Measurements from ENCODE around the gene MOB1A. TPM values are rescaled to one million over a fixed set of nuclear protein-coding genes. Genes with fewer than 3 reads are reported as not detected.
A peak's percentile ranks its signal among the peaks of the same experiment; 100 is the strongest.
"Not testable (repeated sequence)": the region's sequence is repeated elsewhere in the genome, so short reads cannot be mapped to it uniquely, and the experiment has no call there.

The MOB1A gene
- polyA plus RNA-seq, 12 donors = 41.6 to 81.4 (median 57.0) TPM; not detected in 1

GRCh38 chr2:74149570-74150319 is 28.9 kb downstream of the MOB1A start:
- no peak for DNase-seq

- no peak for DNase-seq
Measured at GRCh38 chr2:74149247-74149525, 29.5 kb downstream of the MOB1A start.

GRCh38 chr2:74148457-74149246 is 30.0 kb downstream of the MOB1A start:
- DNase-seq = no peak

GRCh38 chr2:74147727-74148456 is 30.8 kb downstream of the MOB1A start, which contains the start of gene BOLA3:
BOLA3 (minus strand) TSS chr2:74147912; CDS start chr2:74147874, 38 bp downstream.
- DNase-seq = peak; percentile 76

- DNase-seq = peak; percentile 11
Measured at GRCh38 chr2:74146929-74147726, 31.6 kb downstream of the MOB1A start.

- no peak for DNase-seq
Measured at GRCh38 chr2:74142340-74142739, 36.3 kb downstream of the MOB1A start.

- DNase-seq = no peak
Measured at GRCh38 chr2:74138600-74139323, 39.9 kb downstream of the MOB1A start.

- no peak for DNase-seq
Measured at GRCh38 chr2:74137651-74138599, 40.8 kb downstream of the MOB1A start.

- DNase-seq = no peak
Measured at GRCh38 chr2:74131901-74132300, 46.8 kb downstream of the MOB1A start.

- no peak for DNase-seq
Measured at GRCh38 chr2:74130211-74130995, 48.3 kb downstream of the MOB1A start.

- no peak for DNase-seq
Measured at GRCh38 chr2:74128206-74128605, 50.5 kb downstream of the MOB1A start.

GRCh38 chr2:74123955-74124354 is 54.7 kb downstream of the MOB1A start:
- DNase-seq = not testable (repeated sequence)

- DNase-seq = not testable (repeated sequence)
Measured at GRCh38 chr2:74121846-74122245, 56.8 kb downstream of the MOB1A start.

GRCh38 chr2:74119912-74120825 is 58.5 kb downstream of the MOB1A start:
- peak; percentile 81 for DNase-seq

- DNase-seq = no peak
Measured at GRCh38 chr2:74119339-74119738, 59.3 kb downstream of the MOB1A start.

- DNase-seq = no peak
Measured at GRCh38 chr2:74111380-74111779, 67.3 kb downstream of the MOB1A start.

- DNase-seq = no peak
Measured at GRCh38 chr2:74110537-74110936, 68.1 kb downstream of the MOB1A start.

- DNase-seq = no peak
Measured at GRCh38 chr2:74109551-74109950, 69.1 kb downstream of the MOB1A start.

All from muscle of arm (tissue), 12 donors.